Measurements from ENCODE around the gene HCRT. TPM values are rescaled to one million over a fixed set of nuclear protein-coding genes. Genes with fewer than 3 reads are reported as not detected.

HCRT gene
- not detected in 2 replicates for total RNA-seq

DNA sequence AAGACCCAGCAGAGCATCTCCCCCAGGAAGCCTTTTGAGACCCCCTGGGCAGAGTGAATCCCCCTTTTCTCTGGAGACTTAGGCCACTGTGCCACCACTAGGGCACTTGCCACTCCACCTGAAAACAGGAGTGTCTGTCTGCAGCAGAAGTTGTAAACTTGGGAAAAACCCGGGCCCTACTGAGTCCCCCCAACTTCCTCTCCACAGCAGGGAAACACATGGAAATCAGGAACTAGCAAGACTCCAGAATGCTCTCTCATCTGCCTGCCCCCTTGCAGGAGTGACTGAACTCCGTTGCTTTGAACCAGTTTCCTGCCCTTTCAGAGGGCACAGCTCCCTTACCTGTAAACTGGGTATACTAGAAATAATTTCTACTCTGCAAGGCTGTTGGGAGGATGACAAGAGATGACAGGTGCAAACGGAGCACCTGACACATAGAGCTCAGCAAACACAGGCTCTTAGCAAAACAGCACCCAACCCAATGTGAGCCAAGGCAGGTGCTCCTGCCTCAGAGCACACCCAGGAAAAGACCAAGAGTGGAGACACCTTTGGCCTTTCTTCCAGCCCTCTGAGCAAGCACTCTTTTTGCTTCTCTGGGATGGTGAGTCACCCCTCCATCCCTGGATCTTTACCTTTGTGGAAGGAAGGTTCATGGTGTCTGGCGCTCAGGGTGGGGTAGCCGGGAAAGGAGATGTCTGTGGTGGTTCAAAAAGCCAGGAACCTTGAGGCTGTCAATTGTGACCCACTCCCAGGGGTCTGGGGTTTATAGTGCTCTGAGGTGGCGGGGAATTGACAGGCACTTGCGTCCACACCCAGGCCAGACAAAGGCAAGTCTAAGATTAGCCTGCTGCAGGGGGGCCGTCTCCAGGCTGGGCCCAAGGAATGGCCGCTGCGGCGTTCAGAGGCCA is at the start of gene HCRT:
HCRT (minus strand) TSS at position 740 of the 908 bp plus-strand sequence; CDS start at position 653, 87 bp downstream.

DNA sequence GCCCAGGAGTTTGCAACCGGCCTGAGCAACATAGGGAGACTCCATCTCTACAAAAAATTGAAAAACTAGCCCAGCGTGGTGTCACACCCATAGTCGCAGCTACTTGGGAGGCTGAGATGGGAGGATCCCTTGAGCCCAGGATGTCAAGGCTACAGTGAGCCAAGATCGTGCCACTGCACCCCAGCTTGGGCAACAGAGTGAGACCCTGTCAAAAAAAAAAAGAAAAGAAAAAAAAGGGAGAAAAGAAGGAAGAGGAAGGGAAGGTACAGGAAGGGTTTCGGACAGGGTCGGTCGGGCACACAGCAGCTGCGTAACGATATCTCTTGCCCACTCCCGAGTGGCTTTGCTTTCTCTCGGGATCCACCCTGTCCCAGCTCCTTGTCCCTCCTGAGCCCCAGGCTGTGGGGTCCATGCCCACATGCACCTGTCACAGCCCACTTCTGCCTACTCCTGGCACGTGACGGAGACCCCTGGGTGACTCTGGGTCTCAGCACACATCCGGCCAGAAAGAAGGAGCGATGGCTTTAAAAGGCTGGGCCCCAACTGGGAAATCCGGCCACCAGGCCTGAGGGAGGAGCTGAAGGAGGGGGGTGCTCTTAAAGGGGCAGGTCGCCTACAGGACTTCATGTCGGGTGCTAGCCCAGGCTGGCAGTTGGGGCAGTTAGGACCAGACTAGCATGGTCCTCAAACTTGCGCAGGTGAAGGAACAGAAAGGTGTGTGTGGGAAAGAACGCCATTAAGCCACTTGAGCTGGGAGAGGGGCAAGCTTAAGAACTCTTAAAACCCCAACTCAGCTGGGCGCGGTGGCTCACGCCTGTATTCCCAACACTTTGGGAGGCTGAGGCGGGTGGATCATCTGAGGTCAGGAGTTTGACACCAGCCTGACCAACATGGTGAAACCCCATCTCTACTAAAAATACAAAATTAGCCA is 9.0 kb upstream of the HCRT start, which contains the start of gene GHDC:
GHDC (minus strand) TSS at position 526 of the 931 bp plus-strand sequence. CDS start 913 bp downstream, outside the sequence.

DNA sequence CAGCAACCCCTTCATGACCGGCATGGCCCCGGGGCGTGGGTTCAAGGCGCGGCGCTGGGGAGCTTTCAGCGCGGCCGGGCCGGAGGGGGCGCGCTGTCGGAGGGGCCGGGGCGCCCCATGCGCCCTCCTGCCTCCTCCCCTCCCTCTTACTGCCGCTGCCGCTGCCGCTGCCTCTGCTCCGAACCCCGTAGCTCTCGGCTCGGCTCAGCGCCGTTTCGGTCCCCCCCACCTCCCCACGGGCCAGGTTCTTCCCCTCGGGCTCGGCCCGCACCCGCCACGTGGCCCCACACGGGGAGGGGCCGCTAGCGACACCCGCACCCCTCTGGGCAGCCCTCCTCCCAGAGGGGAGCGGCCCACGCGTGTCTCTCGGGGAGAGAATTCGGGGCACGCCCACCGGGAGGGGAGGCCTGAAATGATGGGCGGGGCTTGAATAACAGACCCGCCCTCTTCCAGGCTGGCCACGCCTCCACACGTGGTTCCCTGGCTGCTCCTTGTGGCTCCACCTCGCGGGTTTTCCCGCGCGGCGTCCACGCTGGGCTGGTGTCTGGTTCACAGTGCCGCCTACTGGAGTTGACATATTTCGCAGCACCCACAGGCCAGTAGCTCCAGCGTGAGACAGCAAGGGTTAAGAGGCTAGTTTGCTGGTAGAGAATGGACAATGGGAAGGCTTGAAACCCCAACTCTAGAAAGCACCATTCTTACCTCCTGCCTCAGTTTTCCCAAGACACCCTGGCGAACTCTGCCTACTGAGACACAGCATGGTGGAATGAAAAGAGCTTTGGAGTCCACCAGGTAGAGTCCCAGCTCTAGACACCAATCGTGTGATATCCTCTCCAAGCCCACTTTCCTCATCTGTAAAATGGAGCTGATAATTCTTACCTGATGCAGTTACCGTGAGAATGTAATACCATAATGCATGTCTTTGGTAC is 4.1 kb downstream of the HCRT start, which contains the start of gene KCNH4:
KCNH4 (minus strand) TSS at position 221 of the 929 bp plus-strand sequence; CDS start at position 24, 197 bp downstream.

Other genes starting within 250 kb of the HCRT start
- 64.6 and 82.6 TPM in 2 replicates for gene CNP, start 218.7 kb downstream of the HCRT start, total RNA-seq
- gene DNAJC7, start 168.0 kb downstream of the HCRT start, total RNA-seq, result 51.7 and 54.7 TPM in 2 replicates
- 60.7 and 84.6 TPM in 2 replicates for gene NKIRAS2, start 165.4 kb downstream of the HCRT start, total RNA-seq
- 0.18 and 0.49 TPM in 2 replicates for gene C17orf113, start 134.9 kb downstream of the HCRT start, total RNA-seq
- not detected in 2 replicates for gene ZNF385C, start 87.0 kb downstream of the HCRT start, total RNA-seq
- 6.3 and 10.4 TPM in 2 replicates for gene DHX58, start 72.7 kb downstream of the HCRT start, total RNA-seq
- gene KAT2A, start 64.1 kb downstream of the HCRT start, total RNA-seq, result 9.9 and 10.2 TPM in 2 replicates
- not detected in 2 replicates for gene HSPB9, start 62.6 kb downstream of the HCRT start, total RNA-seq
- gene RAB5C, start 30.5 kb downstream of the HCRT start, total RNA-seq, result 120 and 154 TPM in 2 replicates
- gene KCNH4, start 4.3 kb downstream of the HCRT start, total RNA-seq, result not detected in 2 replicates
- gene GHDC, start 9.0 kb upstream of the HCRT start, total RNA-seq, result 16.8 and 22.5 TPM in 2 replicates
- gene STAT5B, start 90.9 kb upstream of the HCRT start, total RNA-seq, result 20.6 and 22.9 TPM in 2 replicates
- gene STAT5A, start 103.0 kb upstream of the HCRT start, total RNA-seq, result 27.3 and 34.0 TPM in 2 replicates
- gene STAT3, start 203.0 kb upstream of the HCRT start, total RNA-seq, result 128 and 160 TPM in 2 replicates
- 781 and 918 TPM in 2 replicates for gene CAVIN1, start 237.8 kb upstream of the HCRT start, total RNA-seq